GM12891 (cell line): ENCODE results near the gene ARMC8.

Source experiments
- DNase-seq: peaks from one replicate; pipeline ENCODE4 v3.0.0; 2011; ENCODE audit warnings: low spot score; ENCODE audit not compliant: insufficient read length
- FAIRE-seq: peaks from 2 replicates; lab custom pipeline; 2011; peaks lifted over from hg19 to GRCh38; lab: Jason Lieb, UNC
- PAX5 ChIP-seq: IDR thresholded peaks from 2 replicates; pipeline ENCODE4 v1.6.1; 2011; ENCODE audit warnings: low read length, moderate library complexity, mild to moderate bottlenecking; ENCODE audit not compliant: insufficient read depth, severe bottlenecking
- POLR2A ChIP-seq: IDR thresholded peaks from 2 replicates; pipeline ENCODE4 v1.6.1; 2011; ENCODE audit warnings: low read depth, low read length, control low read depth
- POLR2AphosphoS5 ChIP-seq: IDR thresholded peaks from 2 replicates; pipeline ENCODE4 v1.6.1; 2011; ENCODE audit warnings: low read depth, low read length, control low read depth
- POU2F2 ChIP-seq: IDR thresholded peaks from 2 replicates; pipeline ENCODE4 v1.6.1; 2011; ENCODE audit warnings: low read depth, mild to moderate bottlenecking, control low read depth, low read length, moderate library complexity
- SPI1 ChIP-seq: IDR thresholded peaks from 2 replicates; pipeline ENCODE4 v1.6.1; 2011; ENCODE audit warnings: low read depth, low read length, control low read depth
- TAF1 ChIP-seq: IDR thresholded peaks from 2 replicates; pipeline ENCODE4 v1.6.1; 2011; ENCODE audit warnings: low read depth, low read length, control low read depth

ARMC8 gene

DNA sequence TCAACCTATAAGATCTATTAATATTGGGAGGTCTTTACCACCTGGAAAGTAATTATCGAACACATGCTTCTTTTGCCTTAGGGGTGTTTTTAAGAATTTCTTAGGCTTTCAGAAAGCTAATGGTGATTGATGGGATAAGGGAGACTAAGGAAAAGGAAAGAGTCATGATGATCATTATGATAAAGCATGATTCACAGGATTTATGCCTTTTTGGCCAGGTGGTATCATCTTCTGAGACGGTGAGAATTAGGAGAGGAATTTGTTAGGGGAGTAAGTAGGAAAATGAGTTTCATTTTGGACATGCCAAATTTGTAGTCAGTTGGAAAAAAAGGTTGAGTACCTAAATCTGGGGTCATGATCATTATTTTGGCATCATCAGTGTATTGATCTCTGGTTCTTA lies 8.9 kb downstream of the ARMC8 start:
- no peak for FAIRE-seq

DNA sequence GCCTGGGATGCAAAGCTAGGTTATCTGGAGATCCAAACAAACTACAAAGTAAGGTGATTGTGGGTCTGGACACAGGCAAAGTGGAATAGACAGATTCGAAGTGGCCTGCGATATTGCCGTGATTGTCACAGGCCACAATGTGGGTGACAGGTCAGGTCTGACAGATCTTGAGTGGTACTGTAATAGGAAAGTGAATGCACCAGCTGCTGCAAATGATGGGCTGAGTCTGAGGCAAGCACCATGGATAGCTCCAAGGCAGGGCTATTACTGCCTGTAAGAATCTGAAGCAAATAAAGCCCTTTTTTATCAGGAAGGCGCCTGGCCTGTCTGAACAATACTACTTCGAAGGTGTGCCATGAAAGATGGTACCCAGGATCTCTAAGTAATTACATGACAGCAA lies 10.0 kb downstream of the ARMC8 start:
- TF ChIP-seq POLR2A (no peak), SPI1 (no peak), PAX5 (no peak), POU2F2 (no peak), TAF1 (no peak), POLR2AphosphoS5 (no peak)
- DNase-seq = no peak
- FAIRE-seq = no peak

More for the DNA sequence above, 8.9 kb downstream of the ARMC8 start:
- TF ChIP-seq PAX5 = no peak
- TF ChIP-seq TAF1 = no peak
- no peak for DNase-seq

DNA sequence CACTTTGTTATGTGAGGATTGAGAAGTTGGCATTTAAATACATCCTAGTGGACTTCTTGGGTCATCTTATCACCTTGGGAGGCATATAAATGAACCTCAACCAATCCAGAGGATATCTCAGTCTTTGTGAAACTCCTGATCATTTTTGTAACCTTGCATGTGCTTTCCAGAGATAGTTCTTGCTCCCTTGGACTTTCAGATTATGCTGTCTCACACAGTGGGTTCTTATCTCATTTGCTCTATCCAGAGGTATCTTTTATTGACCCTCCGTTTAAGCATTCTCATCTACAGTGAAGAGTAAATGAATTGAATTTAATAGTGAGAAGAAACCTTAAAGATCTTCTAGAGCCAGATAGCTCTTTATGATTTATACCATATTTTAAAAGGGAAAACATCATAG lies 10.4 kb downstream of the ARMC8 start:
- FAIRE-seq (no peak), DNase-seq (no peak)
- TF ChIP-seq POU2F2 (no peak), PAX5 (no peak), POLR2A (no peak), TAF1 (no peak), SPI1 (no peak), POLR2AphosphoS5 (no peak)

DNA sequence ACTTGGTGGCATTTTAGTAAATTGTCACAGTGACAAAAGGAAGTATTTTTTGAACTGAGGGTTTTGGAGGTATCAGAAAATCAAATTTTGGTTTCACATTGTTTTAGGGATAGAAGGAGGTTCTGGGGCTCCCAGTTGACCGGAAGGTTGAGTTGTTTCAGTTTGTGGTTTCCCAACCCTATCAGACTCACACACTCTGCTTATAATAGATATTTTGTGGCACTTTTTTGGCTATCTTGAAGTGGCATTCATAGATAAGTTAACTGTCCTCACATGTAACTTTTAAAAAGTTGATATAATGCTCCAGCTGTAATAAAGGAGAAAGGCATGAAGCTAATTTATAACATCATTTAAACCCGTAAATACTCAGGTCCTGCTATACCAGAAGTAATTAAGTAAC lies 12.8 kb downstream of the ARMC8 start:
- FAIRE-seq (no peak), DNase-seq (no peak)
- TF ChIP-seq POLR2A (no peak), POU2F2 (no peak), SPI1 (no peak)

DNA sequence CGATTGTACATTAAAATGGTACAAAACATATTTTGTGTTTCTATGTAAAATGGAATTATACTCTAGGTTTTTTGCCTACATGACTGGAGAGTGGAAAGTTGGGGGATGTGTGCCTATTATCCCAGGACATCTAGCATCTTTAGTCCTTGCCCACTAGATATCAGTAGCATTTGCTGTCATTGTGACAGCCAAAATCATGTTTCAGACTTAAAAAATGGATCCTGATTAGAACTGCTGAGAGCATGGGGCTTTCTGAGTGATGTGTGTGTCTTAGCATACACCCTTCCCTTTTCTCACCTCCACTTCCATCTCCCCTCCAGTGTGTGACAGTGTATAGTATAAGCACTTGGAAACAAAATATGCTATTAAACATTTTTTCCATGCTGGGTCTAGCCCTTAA lies 13.3 kb downstream of the ARMC8 start:
- FAIRE-seq (peak; percentile 55), DNase-seq (no peak)
- no peak for TF ChIP-seq POLR2A
- TF ChIP-seq SPI1 = no peak
- no peak for TF ChIP-seq POLR2AphosphoS5
- TF ChIP-seq POU2F2 = no peak

DNA sequence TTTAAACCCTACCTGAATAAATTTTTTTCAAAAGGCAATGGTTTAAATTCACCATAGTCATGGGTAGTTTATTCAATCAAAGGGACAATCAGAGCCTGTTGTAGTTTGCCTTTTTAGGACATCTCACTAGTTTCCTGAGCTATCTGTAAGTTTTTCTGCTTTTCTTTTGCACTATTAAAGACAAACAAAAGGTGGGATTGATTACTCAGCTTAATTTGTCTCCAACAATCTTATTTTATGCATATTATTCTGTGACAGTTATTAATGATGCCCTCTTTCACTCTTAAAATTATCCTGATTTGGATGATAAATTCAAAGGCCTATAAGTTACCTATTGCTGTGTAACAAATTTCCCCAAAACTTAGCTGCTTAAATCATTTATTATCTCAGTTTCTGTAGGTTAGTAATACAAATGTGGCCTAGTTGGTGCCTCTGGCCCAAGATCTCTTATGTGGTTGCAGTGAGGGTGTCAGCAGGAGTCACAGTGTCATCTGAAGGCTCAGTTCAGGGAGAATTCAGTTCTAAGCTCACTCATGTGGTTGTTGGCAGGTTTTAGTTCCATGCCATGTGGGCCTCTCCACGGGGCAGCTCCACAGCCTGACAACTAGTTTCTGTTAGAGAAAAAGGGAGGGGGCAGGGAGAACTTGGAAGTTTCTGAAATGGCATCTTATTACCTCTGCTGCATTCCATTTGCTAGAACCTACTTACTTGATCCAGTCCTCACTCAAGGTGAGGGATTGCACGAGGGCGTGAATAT lies 16.0 kb downstream of the ARMC8 start:
- DNase-seq (no peak), FAIRE-seq (no peak)
- TF ChIP-seq POLR2A (no peak), POU2F2 (no peak), TAF1 (no peak), PAX5 (no peak), POLR2AphosphoS5 (no peak), SPI1 (no peak)

DNA sequence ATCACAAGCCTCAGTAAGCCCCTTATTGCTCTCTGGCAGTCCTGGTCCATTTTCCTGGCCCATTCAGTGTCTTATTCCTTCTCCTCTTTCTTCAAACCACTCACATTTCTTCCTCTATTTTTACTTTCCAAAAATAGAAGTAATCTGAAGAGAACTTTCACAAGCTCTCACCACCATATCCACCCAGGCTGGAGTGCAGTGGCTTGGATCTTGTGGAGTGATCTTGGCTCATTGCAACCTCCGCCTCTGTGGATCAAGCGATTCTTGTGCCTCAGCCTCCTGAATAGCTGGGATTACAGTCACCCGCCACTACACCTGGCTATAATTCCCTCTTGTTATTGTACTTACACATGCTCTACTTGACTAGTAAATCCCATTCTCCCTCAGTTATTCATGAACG lies 16.8 kb downstream of the ARMC8 start:
- DNase-seq (no peak), FAIRE-seq (no peak)
- no peak for TF ChIP-seq PAX5

DNA sequence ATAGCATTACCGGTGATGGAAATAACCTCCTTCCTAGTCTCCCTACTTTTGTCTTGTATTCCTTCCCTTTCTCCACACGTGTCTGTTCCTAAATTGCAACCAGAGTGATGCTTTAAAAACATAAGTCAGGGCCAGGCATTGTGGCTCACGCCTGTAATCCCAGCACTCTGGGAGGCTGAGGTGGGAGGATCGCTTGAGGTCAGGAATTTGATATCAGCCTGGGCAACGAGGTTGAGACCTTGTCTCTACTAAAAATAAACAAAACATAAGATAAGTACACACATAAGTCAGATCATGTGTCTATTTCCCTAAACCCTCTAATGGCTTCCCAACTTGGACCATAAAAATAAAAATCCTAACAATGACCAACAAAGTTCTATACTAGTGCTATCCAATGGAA lies 18.4 kb downstream of the ARMC8 start:
- FAIRE-seq (no peak), DNase-seq (no peak)
- TF ChIP-seq POU2F2 (no peak), POLR2AphosphoS5 (no peak), SPI1 (no peak), POLR2A (no peak), PAX5 (no peak), TAF1 (no peak)

DNA sequence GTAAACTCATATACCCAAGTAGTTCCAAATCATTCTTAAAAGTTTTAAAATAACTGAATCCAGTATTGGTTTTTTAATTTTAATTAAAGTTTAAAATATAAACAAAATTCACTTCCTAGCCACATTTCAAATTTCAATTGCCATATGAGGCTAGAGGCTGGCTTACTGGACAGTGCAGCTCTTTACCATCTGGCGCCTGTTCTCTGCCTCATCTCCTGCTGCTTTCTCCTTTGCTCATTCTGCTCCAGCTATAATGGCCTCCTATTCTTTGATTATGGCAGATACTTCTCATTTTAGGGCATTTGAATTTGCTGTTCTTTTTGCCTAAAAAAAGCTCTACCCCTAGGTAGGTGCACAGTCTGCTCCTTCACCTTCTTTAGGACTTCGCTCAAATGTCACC lies 19.1 kb downstream of the ARMC8 start:
- no peak for DNase-seq
- TF ChIP-seq POLR2A (no peak), TAF1 (no peak)
- FAIRE-seq = no peak

DNA sequence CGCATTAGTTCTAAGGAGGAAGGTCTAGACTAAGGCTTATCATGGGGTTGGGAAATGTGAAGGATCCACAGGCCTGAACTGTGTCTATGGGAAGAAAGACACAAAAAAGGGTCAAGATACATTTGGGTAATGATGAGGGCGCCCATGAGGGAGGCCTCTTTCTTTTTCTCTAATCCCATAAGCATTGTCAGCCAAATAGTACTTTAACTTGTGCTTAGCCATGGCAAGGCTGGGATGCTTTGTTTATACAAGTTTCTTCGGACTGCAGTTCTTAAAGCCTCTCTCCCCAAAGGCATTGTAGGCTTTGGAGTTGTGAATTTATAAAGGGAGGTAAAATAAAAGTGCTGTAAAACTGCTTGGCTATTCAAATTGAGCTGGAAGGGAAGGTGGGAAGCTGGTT lies 23.4 kb downstream of the ARMC8 start:
- no peak for DNase-seq
- TF ChIP-seq TAF1 (no peak), POLR2AphosphoS5 (no peak), POLR2A (no peak), SPI1 (no peak), PAX5 (no peak), POU2F2 (no peak)
- no peak for FAIRE-seq
